Mesenchymal stem cell (in vitro differentiated cells and primary cell): Measurements from ENCODE around the gene RUBCN.
"Not testable (repeated sequence)": the region's sequence is repeated elsewhere in the genome, so short reads cannot be mapped to it uniquely, and the experiment has no call there.

Experiments used
- DNase-seq: peaks from one replicate; pipeline ENCODE4 v3.0.0-alpha.2; 2013
- H2AFZ ChIP-seq: one replicate; pipeline ENCODE4 v1.6.1; 2013; ENCODE audit warnings: low read depth, mild to moderate bottlenecking, control low read depth, inconsistent platforms, low read length, moderate library complexity
- H2AK5ac ChIP-seq: 2 replicates; pipeline ENCODE4 v1.6.1; 2013; ENCODE audit warnings: low read length, moderate library complexity, mild to moderate bottlenecking, inconsistent platforms; ENCODE audit not compliant: severe bottlenecking
- H2BK120ac ChIP-seq: one replicate; pipeline ENCODE4 v1.6.1; 2013; ENCODE audit warnings: low read depth, mild to moderate bottlenecking, inconsistent platforms, low read length, moderate library complexity
- H2BK12ac ChIP-seq, 2 experiments: one replicate each; pipeline ENCODE4 v1.6.1; 2013; ENCODE audit warnings: inconsistent platforms in 2 of 2, low read length in 2 of 2, mild to moderate bottlenecking in 2 of 2, moderate library complexity in 2 of 2, control low read depth in 1 of 2
- H2BK15ac ChIP-seq: one replicate; pipeline ENCODE4 v1.6.1; 2013; ENCODE audit warnings: mild to moderate bottlenecking, low read depth, inconsistent platforms; ENCODE audit not compliant: poor library complexity, severe bottlenecking
- H2BK5ac ChIP-seq: 2 replicates; pipeline ENCODE4 v1.6.1; 2013; ENCODE audit warnings: low read depth, mild to moderate bottlenecking, low read length, control low read depth, inconsistent platforms; ENCODE audit not compliant: poor library complexity, severe bottlenecking
- H3K14ac ChIP-seq, 2 experiments: one replicate each; pipeline ENCODE4 v1.6.1; 2013; ENCODE audit warnings: inconsistent platforms in 2 of 2, low read length in 2 of 2, control low read depth in 1 of 2, mild to moderate bottlenecking in 1 of 2, moderate library complexity in 1 of 2
- H3K18ac ChIP-seq, 2 experiments: one replicate each; pipeline ENCODE4 v1.6.1; 2013; ENCODE audit warnings: inconsistent platforms in 2 of 2, low read length in 2 of 2, control low read depth in 1 of 2, low read depth in 1 of 2, mild to moderate bottlenecking in 1 of 2
- H3K23ac ChIP-seq, 2 experiments: one replicate each; pipeline ENCODE4 v1.6.1; 2013; ENCODE audit warnings: inconsistent platforms in 2 of 2, low read length in 2 of 2, mild to moderate bottlenecking in 2 of 2, moderate library complexity in 2 of 2, control low read depth in 1 of 2
- H3K27ac ChIP-seq: 2 replicates; pipeline ENCODE4 v1.5.1; 2013; ENCODE audit warnings: mild to moderate bottlenecking, moderate library complexity, low read length, control low read depth, inconsistent platforms; ENCODE audit not compliant: poor library complexity, severe bottlenecking
- H3K27me3 ChIP-seq, 2 experiments: 2 replicates each; pipeline versions ENCODE4 v1.6.1 to v1.7.0; 2013; ENCODE audit warnings: low read length in 2 of 2, mild to moderate bottlenecking in 2 of 2, moderate library complexity in 2 of 2, control low read depth in 1 of 2, inconsistent platforms in 1 of 2; ENCODE audit not compliant: control insufficient read depth in 1 of 2, insufficient read depth in 1 of 2
- H3K36me3 ChIP-seq, 2 experiments: 2 replicates each; pipeline versions ENCODE4 v1.6.1 to v1.7.0; 2013; ENCODE audit warnings: low read length in 2 of 2, control low read depth in 1 of 2, inconsistent platforms in 1 of 2, low read depth in 1 of 2, mild to moderate bottlenecking in 1 of 2; ENCODE audit not compliant: insufficient read depth in 2 of 2, control insufficient read depth in 1 of 2
- H3K4ac ChIP-seq, 2 experiments: one replicate each; pipeline ENCODE4 v1.6.1; 2013; ENCODE audit warnings: inconsistent platforms in 2 of 2, low read length in 2 of 2, mild to moderate bottlenecking in 2 of 2, moderate library complexity in 2 of 2, control low read depth in 1 of 2, low read depth in 1 of 2
- H3K4me1 ChIP-seq: 2 replicates; pipeline ENCODE4 v1.6.1; 2013; ENCODE audit warnings: low read depth, low read length, control low read depth; ENCODE audit not compliant: control insufficient read depth, insufficient read depth
- H3K4me2 ChIP-seq: 2 replicates; pipeline ENCODE4 v1.6.1; 2013; ENCODE audit warnings: low read length, mild to moderate bottlenecking, inconsistent platforms; ENCODE audit not compliant: poor library complexity, severe bottlenecking
- H3K4me3 ChIP-seq, 2 experiments: 2 replicates each; pipeline versions ENCODE4 v1.5.1 to v1.7.0; 2013; ENCODE audit warnings: low read length in 2 of 2, mild to moderate bottlenecking in 2 of 2, control low read depth in 1 of 2, low read depth in 1 of 2; ENCODE audit not compliant: insufficient read depth in 1 of 2
- H3K79me1 ChIP-seq: replicated peaks from 2 replicates; pipeline ENCODE4 v1.6.1; 2013; ENCODE audit warnings: mild to moderate bottlenecking, control low read depth, low read length, inconsistent platforms; ENCODE audit not compliant: poor library complexity, severe bottlenecking
- H3K9ac ChIP-seq: 2 replicates; pipeline ENCODE4 v1.7.0; 2013; ENCODE audit warnings: mild to moderate bottlenecking, low read length, moderate library complexity
- H3K9me3 ChIP-seq: 2 replicates; pipeline ENCODE4 v1.7.0; 2013; ENCODE audit warnings: mild to moderate bottlenecking, low read length; ENCODE audit not compliant: control insufficient read depth
- H4K8ac ChIP-seq: one replicate; pipeline ENCODE4 v1.6.1; 2013; ENCODE audit warnings: inconsistent platforms, mild to moderate bottlenecking, low read length, moderate library complexity
- H4K91ac ChIP-seq: one replicate; pipeline ENCODE4 v1.6.1; 2013; ENCODE audit warnings: mild to moderate bottlenecking, low read length, inconsistent platforms
- WGBS: methylation state at CpG from one replicate; pipeline ENCODE4 v1.1.7; 2013; ENCODE audit warnings: mixed read lengths; 5-methylcytosine and 5-hydroxymethylcytosine counted together

RUBCN gene

DNA sequence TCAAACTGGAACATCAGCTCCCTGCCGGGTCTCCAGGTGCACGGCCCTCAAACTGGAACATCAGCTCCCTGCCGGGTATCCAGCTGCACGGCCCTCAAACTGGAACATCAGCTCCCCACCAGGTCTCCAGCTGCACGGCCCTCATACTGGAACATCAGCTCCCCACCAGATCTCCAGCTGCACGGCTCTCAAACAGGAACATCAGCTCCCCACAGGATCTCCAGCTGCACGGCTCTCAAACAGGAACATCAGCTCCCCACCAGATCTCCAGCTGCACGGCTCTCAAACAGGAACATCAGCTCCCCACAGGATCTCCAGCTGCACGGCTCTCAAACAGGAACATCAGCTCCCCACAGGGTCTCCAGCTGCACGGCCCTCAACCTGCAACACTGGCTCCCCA, 99.1 kb downstream of the RUBCN start:
- not testable (repeated sequence) for H4K91ac ChIP-seq, H3K27ac ChIP-seq, H3K27me3 ChIP-seq, H3K4me2 ChIP-seq, H4K8ac ChIP-seq, H3K4me1 ChIP-seq, H3K79me1 ChIP-seq, H3K36me3 ChIP-seq, H2BK120ac ChIP-seq, H3K9me3 ChIP-seq, H3K14ac ChIP-seq, H2AFZ ChIP-seq, H3K18ac ChIP-seq, H3K4ac ChIP-seq, H3K4me3 ChIP-seq, H2BK12ac ChIP-seq, H2BK5ac ChIP-seq, H3K9ac ChIP-seq, H3K23ac ChIP-seq, H2BK15ac ChIP-seq, DNase-seq, H2AK5ac ChIP-seq
- 89% methylated on average over 10 of the region's 10 CpGs for WGBS

DNA sequence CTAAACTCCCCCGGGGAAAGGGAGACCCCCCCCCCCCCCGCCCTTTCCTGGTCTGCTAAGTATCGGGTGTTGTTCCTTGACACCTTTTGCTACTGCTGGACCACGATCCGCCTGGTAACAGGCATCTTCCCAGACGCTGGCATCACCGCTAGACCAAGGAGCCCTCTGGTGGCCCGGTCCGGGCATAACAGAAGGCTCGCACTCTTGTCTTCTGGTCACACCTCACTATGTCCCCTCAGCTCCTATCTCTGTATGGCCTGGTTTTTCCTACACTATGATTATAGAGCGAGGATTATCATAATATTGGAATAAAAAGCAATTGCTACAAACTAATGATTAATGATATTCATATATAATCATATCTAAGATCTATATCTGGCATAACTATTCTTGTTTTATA, 104.7 kb downstream of the RUBCN start:
- H3K4me3 ChIP-seq, H3K4ac ChIP-seq, H3K23ac ChIP-seq, H2BK12ac ChIP-seq, H4K91ac ChIP-seq, H2AK5ac ChIP-seq, H3K9ac ChIP-seq, H3K4me1 ChIP-seq, H4K8ac ChIP-seq, H3K4me2 ChIP-seq, H2BK5ac ChIP-seq, H3K36me3 ChIP-seq, H2AFZ ChIP-seq, H2BK120ac ChIP-seq, H2BK15ac ChIP-seq, H3K79me1 ChIP-seq, H3K27me3 ChIP-seq, H3K18ac ChIP-seq, H3K27ac ChIP-seq, H3K9me3 ChIP-seq, H3K14ac ChIP-seq: not testable (repeated sequence)
- WGBS, result 3% methylated on average over 5 of the region's 11 CpGs
- DNase-seq, result peak; percentile 5

DNA sequence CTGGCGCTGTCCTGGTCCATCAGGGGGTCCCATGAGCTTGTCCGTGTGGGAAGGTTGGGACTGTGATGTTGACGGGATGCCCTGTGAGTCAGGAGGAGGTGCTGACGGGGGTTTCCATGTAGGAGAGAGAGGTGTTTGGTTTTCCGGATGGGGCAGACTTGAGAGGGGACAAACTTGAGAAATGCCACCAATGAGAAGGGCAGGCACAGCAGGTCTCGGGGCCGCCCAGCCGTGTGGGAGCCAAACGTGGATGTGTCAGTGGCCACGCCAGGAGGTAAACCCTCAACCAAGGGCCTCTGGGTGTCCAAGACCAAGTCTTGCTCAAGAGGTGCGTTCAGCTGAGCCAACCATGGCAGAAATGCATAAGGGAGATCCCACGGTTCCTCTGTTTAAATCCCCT, 105.9 kb downstream of the RUBCN start:
- not testable (repeated sequence) for H3K4me3 ChIP-seq, H2BK5ac ChIP-seq, H2BK15ac ChIP-seq, H3K9ac ChIP-seq, H4K8ac ChIP-seq, H3K4ac ChIP-seq, H3K36me3 ChIP-seq, H4K91ac ChIP-seq, H3K27ac ChIP-seq, H3K27me3 ChIP-seq, H3K79me1 ChIP-seq, DNase-seq, H2BK12ac ChIP-seq, H2BK120ac ChIP-seq, H3K9me3 ChIP-seq, H3K4me2 ChIP-seq, H3K14ac ChIP-seq, H3K18ac ChIP-seq, H2AK5ac ChIP-seq, H2AFZ ChIP-seq, H3K4me1 ChIP-seq, H3K23ac ChIP-seq
- WGBS, result 93% methylated on average over 11 of the region's 12 CpGs

DNA sequence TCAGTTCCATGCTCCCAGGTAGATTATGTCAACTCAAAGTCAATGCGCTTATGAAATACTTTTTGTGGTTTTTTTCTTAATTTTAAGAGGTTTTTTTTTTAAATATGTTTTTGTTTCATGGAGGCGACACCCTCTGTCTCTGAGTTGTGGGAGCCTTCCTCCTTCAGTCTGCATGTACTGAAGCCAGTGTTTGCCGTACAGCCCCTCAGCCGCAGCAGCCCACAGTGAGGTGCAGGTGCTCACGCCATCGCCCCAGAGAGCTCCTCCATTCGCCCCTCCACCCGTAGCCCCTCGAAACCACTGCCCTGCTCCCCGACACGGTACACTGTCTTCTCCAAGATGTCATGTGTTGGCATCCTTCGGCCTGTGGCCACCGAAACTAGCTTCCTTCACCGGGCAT, 107.4 kb downstream of the RUBCN start:
- not testable (repeated sequence) for H3K4me3 ChIP-seq, H3K27ac ChIP-seq, DNase-seq, H3K18ac ChIP-seq, H2BK15ac ChIP-seq, H3K23ac ChIP-seq, H2BK120ac ChIP-seq, H2AK5ac ChIP-seq, H3K36me3 ChIP-seq, H4K91ac ChIP-seq, H2BK12ac ChIP-seq, H2BK5ac ChIP-seq, H3K14ac ChIP-seq, H3K79me1 ChIP-seq, H3K4ac ChIP-seq, H4K8ac ChIP-seq, H3K27me3 ChIP-seq, H2AFZ ChIP-seq, H3K4me1 ChIP-seq, H3K9ac ChIP-seq, H3K9me3 ChIP-seq, H3K4me2 ChIP-seq
- 100% methylated on average over 5 of the region's 14 CpGs for WGBS
